Effector memory CD8-positive, alpha-beta T cell (primary cell): ENCODE results near the gene PTTG1.

Experiments used
- ATAC-seq: fragments of 150-1000 bp; cut with Tn5 transposase; replicated peaks from 2 replicates; pipeline ENCODE4 v1.10.0; 2021; ENCODE audit warnings: mild to moderate bottlenecking, moderate library complexity
- DNase-seq, 3 experiments: peaks; one replicate each; pipeline ENCODE4 v3.0.0; 2021
- H3K27ac Mint-ChIP-seq, 2 donors: one replicate each; pipeline ENCODE4 v1.8.0; 2022; ENCODE audit warnings: mild to moderate bottlenecking in 2 of 2, mixed read lengths in 2 of 2, moderate library complexity in 2 of 2
- H3K27me3 Mint-ChIP-seq, 2 donors: one replicate each; pipeline ENCODE4 v1.8.0; 2022; ENCODE audit warnings: mixed read lengths in 2 of 2
- H3K36me3 Mint-ChIP-seq: one replicate; pipeline ENCODE4 v1.8.0; 2022; ENCODE audit warnings: mild to moderate bottlenecking, moderate library complexity, mixed read lengths; ENCODE audit not compliant: insufficient read depth
- H3K4me1 Mint-ChIP-seq, 2 donors: one replicate each; pipeline ENCODE4 v1.8.0; 2022; ENCODE audit warnings: low read depth in 2 of 2, mixed read lengths in 2 of 2
- H3K4me3 Mint-ChIP-seq, 2 donors: one replicate each; pipeline ENCODE4 v1.8.0; 2022; ENCODE audit warnings: mild to moderate bottlenecking in 2 of 2, mixed read lengths in 2 of 2, moderate library complexity in 2 of 2
- H3K9me3 Mint-ChIP-seq, 2 donors: one replicate each; pipeline ENCODE4 v1.8.0; 2022; ENCODE audit warnings: mixed read lengths in 2 of 2

PTTG1 gene

GRCh38 chr5:160451281-160451680, 29.6 kb downstream of the PTTG1 start:
- Mint-ChIP-seq H3K4me3 (no peak overlapping the region), H3K9me3 (no peaks in the 10 kb centered on the region), H3K36me3 (no peaks in the 10 kb centered on the region), H3K27me3 (peaks cover 4 to 13% of the 10 kb centered on the region in 2 donors), H3K4me1 (no peaks in the 10 kb centered on the region), H3K27ac (no peak overlapping the region)
- DNase-seq (no peak), ATAC-seq (no peak)

GRCh38 chr5:160452036-160452435, 30.4 kb downstream of the PTTG1 start:
- Mint-ChIP-seq H3K9me3 (no peaks in the 10 kb centered on the region), H3K27ac (no peak overlapping the region), H3K4me3 (no peak overlapping the region), H3K4me1 (no peaks in the 10 kb centered on the region), H3K36me3 (no peaks in the 10 kb centered on the region), H3K27me3 (peaks cover 4 to 16% of the 10 kb centered on the region in 2 donors)
- DNase-seq (no peak), ATAC-seq (no peak)

DNA sequence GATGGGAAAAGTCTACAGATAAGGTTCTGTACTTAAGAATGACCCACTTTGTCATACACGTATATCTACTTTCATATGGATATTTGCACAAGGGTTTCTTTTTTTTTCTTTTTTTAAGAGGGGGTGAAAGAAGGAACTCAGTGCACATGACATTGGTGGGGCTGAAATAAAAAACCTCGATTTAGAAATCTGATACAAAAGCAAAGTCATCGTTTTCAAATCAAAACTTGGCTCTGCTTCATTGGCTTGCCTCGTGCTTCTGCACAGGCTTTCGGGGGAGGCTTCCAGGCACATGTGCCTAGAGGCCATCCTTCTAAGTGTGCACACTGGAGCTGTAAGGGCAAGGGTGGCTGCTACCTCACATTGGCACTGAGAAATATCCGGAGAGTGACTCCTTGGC, 31.1 kb downstream of the PTTG1 start:
- no peak for DNase-seq
- Mint-ChIP-seq H3K4me3 (no peak overlapping the region), H3K9me3 (no peaks in the 10 kb centered on the region), H3K27ac (no peak overlapping the region), H3K4me1 (no peaks in the 10 kb centered on the region), H3K27me3 (peaks cover 4 to 16% of the 10 kb centered on the region in 2 donors), H3K36me3 (no peaks in the 10 kb centered on the region)
- no peak for ATAC-seq

GRCh38 chr5:160453751-160454150, 32.1 kb downstream of the PTTG1 start:
- H3K9me3 Mint-ChIP-seq = no peaks in the 10 kb centered on the region
- DNase-seq (no peak), ATAC-seq (no peak)
- no peak overlapping the region for H3K27ac Mint-ChIP-seq
- H3K36me3 Mint-ChIP-seq = no peaks in the 10 kb centered on the region
- no peaks in the 10 kb centered on the region for H3K4me1 Mint-ChIP-seq
- no peak overlapping the region for H3K4me3 Mint-ChIP-seq
- peaks cover 4 to 16% of the 10 kb centered on the region in 2 donors for H3K27me3 Mint-ChIP-seq

GRCh38 chr5:160455600-160455999, 33.9 kb downstream of the PTTG1 start:
- H3K27me3 Mint-ChIP-seq = peaks cover 10 to 16% of the 10 kb centered on the region in 2 donors
- no peak for DNase-seq
- H3K36me3 Mint-ChIP-seq = no peaks in the 10 kb centered on the region
- no peak for ATAC-seq
- no peaks in the 10 kb centered on the region for H3K9me3 Mint-ChIP-seq
- H3K27ac Mint-ChIP-seq = no peak overlapping the region
- peaks cover 0 to 5% of the 10 kb centered on the region in 2 donors for H3K4me1 Mint-ChIP-seq
- no peak overlapping the region for H3K4me3 Mint-ChIP-seq

- Mint-ChIP-seq H3K9me3 (no peaks in the 10 kb centered on the region), H3K4me1 (peaks cover 0 to 5% of the 10 kb centered on the region in 2 donors), H3K27ac (no peak overlapping the region), H3K27me3 (peaks cover 10 to 16% of the 10 kb centered on the region in 2 donors), H3K4me3 (no peak overlapping the region), H3K36me3 (no peaks in the 10 kb centered on the region)
- ATAC-seq = no peak
- no peak for DNase-seq
These were observed 35.0 kb downstream of the PTTG1 start for GRCh38 chr5:160456480-160457177.

- Mint-ChIP-seq H3K27me3 (peaks cover 10 to 16% of the 10 kb centered on the region in 2 donors), H3K4me1 (peaks cover 0 to 5% of the 10 kb centered on the region in 2 donors), H3K4me3 (no peak overlapping the region), H3K9me3 (no peaks in the 10 kb centered on the region), H3K27ac (no peak overlapping the region), H3K36me3 (no peaks in the 10 kb centered on the region)
- ATAC-seq (no peak), DNase-seq (no peak)
These were observed 35.6 kb downstream of the PTTG1 start for GRCh38 chr5:160457252-160457651.

DNA sequence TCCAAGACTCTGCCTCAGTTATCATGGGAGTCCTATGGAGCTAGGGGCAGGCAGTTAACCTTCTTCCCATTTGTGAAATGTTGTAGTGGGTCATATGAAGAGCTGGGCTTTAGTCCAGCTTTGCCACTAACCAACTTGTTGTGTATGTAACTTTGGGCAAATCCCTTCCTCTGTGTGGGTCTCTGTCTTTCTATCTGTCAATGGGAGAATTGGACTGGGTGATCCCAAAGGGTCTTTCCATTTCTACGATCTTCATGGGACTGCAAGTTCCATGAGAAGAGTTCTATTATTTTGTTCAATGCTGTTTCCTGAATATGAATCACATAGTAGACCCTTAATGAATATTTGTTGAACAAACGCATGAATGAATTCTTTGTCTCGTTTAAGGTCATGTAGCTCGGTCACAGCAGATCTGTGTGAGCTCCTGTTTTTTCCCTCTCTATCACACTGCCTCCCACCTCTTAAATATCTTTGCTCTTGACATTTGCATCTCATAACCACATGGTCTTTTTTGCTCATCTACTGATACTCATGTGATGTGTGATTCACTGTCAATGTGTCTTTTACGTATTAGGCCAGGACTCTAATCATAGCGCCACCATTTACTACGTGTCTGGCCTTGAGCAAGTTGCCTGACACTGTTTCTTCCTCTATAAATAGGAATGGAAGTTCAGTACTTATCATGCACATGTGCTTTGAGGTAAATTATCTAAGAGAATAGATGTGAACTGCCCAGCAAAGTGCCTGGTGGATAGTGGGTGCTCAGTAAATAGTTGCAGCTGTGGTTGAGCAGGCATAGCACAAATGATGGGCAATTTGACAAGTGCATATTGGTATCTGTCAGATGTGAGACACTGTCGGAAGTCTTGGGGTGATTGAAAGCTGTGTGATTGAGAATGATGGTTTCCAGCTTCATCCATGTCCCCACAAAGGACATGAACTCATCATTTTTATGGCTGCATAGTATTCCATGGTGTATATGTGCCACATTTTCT, 37.4 kb downstream of the PTTG1 start:
- ATAC-seq = no peak
- H3K27me3 Mint-ChIP-seq = peaks cover 10 to 16% of the 10 kb centered on the region in 2 donors
- H3K4me3 Mint-ChIP-seq = no peak overlapping the region
- no peak for DNase-seq
- H3K4me1 Mint-ChIP-seq = peaks cover 0 to 5% of the 10 kb centered on the region in 2 donors
- no peaks in the 10 kb centered on the region for H3K36me3 Mint-ChIP-seq
- H3K27ac Mint-ChIP-seq = no peak overlapping the region
- no peaks in the 10 kb centered on the region for H3K9me3 Mint-ChIP-seq

GRCh38 chr5:160460377-160461049, 38.9 kb downstream of the PTTG1 start:
- DNase-seq = no peak

GRCh38 chr5:160461378-160461777, 39.7 kb downstream of the PTTG1 start:
- Mint-ChIP-seq H3K36me3 (peaks cover under 1% of the 10 kb centered on the region), H3K4me3 (no peak overlapping the region), H3K27me3 (peaks cover 2 to 7% of the 10 kb centered on the region in 2 donors), H3K27ac (no peak overlapping the region), H3K9me3 (no peaks in the 10 kb centered on the region), H3K4me1 (peaks cover under 1 to 5% of the 10 kb centered on the region in 2 donors)
- no peak for DNase-seq
- no peak for ATAC-seq

More at GRCh38 chr5:160460377-160461049, 38.9 kb downstream of the PTTG1 start:
- Mint-ChIP-seq H3K9me3 (no peaks in the 10 kb centered on the region), H3K27ac (no peak overlapping the region), H3K4me3 (no peak overlapping the region), H3K36me3 (no peaks in the 10 kb centered on the region), H3K4me1 (peaks cover 0 to 5% of the 10 kb centered on the region in 2 donors), H3K27me3 (peaks cover 7 to 11% of the 10 kb centered on the region in 2 donors)
- ATAC-seq = peak; percentile 31

GRCh38 chr5:160462167-160462566, 40.5 kb downstream of the PTTG1 start:
- Mint-ChIP-seq H3K27me3 (peaks cover 0 to 7% of the 10 kb centered on the region in 2 donors), H3K27ac (no peak overlapping the region), H3K4me1 (peaks cover 9 to 12% of the 10 kb centered on the region in 2 donors), H3K4me3 (no peak overlapping the region), H3K36me3 (peaks cover 3% of the 10 kb centered on the region), H3K9me3 (no peaks in the 10 kb centered on the region)
- ATAC-seq = no peak
- DNase-seq = no peak

DNA sequence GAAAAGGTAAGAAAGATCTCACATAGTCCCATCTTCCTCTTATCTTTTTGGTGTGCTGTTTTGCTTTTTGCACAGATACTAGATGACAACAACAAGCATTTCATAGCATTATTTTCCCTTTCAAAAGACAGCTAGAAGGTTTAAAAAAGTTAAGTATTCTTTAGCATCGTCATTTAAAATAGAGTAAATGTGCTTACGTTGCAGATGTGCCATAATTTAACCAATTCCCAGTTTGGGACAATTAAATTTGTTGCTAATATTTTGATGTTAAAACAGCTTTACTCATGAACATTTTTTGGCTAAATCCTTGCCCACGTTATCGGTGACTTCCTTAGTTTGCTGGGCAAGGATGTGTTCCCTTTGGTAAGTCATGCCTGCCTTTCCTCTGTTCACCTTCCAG, 41.6 kb downstream of the PTTG1 start:
- DNase-seq = no peak
- Mint-ChIP-seq H3K9me3 (no peaks in the 10 kb centered on the region), H3K27ac (no peak overlapping the region), H3K27me3 (peaks cover 0 to 7% of the 10 kb centered on the region in 2 donors), H3K4me1 (peaks cover 19 to 23% of the 10 kb centered on the region in 2 donors), H3K4me3 (no peak overlapping the region), H3K36me3 (peaks cover 11% of the 10 kb centered on the region)
- no peak for ATAC-seq

GRCh38 chr5:160463740-160464465, 42.2 kb downstream of the PTTG1 start:
- Mint-ChIP-seq H3K9me3 (no peaks in the 10 kb centered on the region), H3K27me3 (peaks cover 0 to 5% of the 10 kb centered on the region in 2 donors), H3K27ac (no peak overlapping the region), H3K4me3 (no peak overlapping the region), H3K36me3 (peaks cover 16% of the 10 kb centered on the region), H3K4me1 (peaks cover 19 to 23% of the 10 kb centered on the region in 2 donors)
- DNase-seq (no peak), ATAC-seq (no peak)
